Gastrocnemius medialis (tissue), 4 donors: Measurements from ENCODE around the gene CRB2.

Experiments used
- CTCF ChIP-seq, 5 experiments: fragments of 450-650 bp in 3 of 5; fragments of 200-600 bp in 2 of 5; sonication (generic) in 2 of 5; IDR thresholded peaks in 4 of 5; conservative IDR thresholded peaks in 1 of 5; 1 replicate in 4 of 5; 2 replicates in 1 of 5; pipeline ENCODE4 v1.5.1; 2016 to 2019; ENCODE audit warnings: antibody characterized with exemption in 5 of 5, mild to moderate bottlenecking in 3 of 5, moderate library complexity in 3 of 5
- POLR2A ChIP-seq, 2 donors: fragments of 450-650 bp; IDR thresholded peaks; one replicate each; pipeline ENCODE4 v1.6.1; 2017; ENCODE audit warnings: antibody characterized with exemption in 2 of 2, mild to moderate bottlenecking in 2 of 2, moderate library complexity in 2 of 2

DNA sequence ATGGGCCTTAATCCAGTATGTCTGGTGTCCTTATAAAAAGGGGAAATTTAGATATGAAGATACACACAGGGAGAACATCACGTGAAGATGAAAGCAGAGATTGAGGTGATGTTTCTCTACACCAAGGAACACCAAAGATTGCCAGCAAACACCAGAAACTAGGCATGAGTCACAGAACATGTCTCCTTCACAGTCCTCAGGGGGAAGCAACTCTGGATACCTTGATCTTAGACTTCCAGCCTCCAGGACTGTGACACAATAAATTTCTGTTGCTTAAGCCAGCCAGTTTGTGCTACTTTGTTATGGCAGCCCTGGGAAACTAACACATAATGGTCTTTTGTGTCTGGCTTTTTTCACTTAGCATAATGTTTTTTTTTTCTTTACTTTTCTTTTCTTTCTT lies 46.4 kb upstream of the CRB2 start:
- TF ChIP-seq CTCF (IDR thresholded peaks at IDR 0.05 in 4 of 5, conservative IDR thresholded peaks at IDR 0.05 in 1 of 5) = no peak
- no peak for TF ChIP-seq POLR2A (IDR thresholded peaks at IDR 0.05)
